Measurements from ENCODE around the gene PRPF19.

The PRPF19 gene

GRCh38 chr11:60906132-60906972 lies at the start of gene PRPF19:
PRPF19 (minus strand) TSS chr11:60906585; CDS start chr11:60906382, 203 bp downstream.
- DNase-seq, result peak; percentile 98

GRCh38 chr11:60955571-60955970 lies 49.2 kb upstream of the PRPF19 start:
- no peak for DNase-seq

GRCh38 chr11:60954421-60954820 lies 48.0 kb upstream of the PRPF19 start:
- no peak for DNase-seq

- DNase-seq, result no peak
Measured at GRCh38 chr11:60953781-60954180, 47.4 kb upstream of the PRPF19 start.

GRCh38 chr11:60952742-60953170 lies 46.4 kb upstream of the PRPF19 start:
- no peak for DNase-seq

GRCh38 chr11:60951904-60952741 lies 45.7 kb upstream of the PRPF19 start, which contains the start of gene SLC15A3:
SLC15A3 (minus strand) TSS chr11:60952176; CDS start chr11:60951551, 625 bp downstream.
- DNase-seq, result no peak

GRCh38 chr11:60951606-60951903 lies 45.2 kb upstream of the PRPF19 start:
- DNase-seq, result no peak

GRCh38 chr11:60950933-60951605 lies 44.7 kb upstream of the PRPF19 start:
- DNase-seq, result no peak

- DNase-seq, result no peak
Measured at GRCh38 chr11:60950024-60950423, 43.6 kb upstream of the PRPF19 start.

- DNase-seq, result no peak
Measured at GRCh38 chr11:60948250-60948649, 41.9 kb upstream of the PRPF19 start.

- no peak for DNase-seq
Measured at GRCh38 chr11:60947700-60948099, 41.3 kb upstream of the PRPF19 start.

- no peak for DNase-seq
Measured at GRCh38 chr11:60946601-60947264, 40.3 kb upstream of the PRPF19 start.

- no peak for DNase-seq
Measured at GRCh38 chr11:60945295-60945667, 38.9 kb upstream of the PRPF19 start.

- no peak for DNase-seq
Measured at GRCh38 chr11:60944490-60945294, 38.3 kb upstream of the PRPF19 start.

GRCh38 chr11:60942970-60943565 lies 36.7 kb upstream of the PRPF19 start:
- no peak for DNase-seq

- DNase-seq, result no peak
Measured at GRCh38 chr11:60942219-60942618, 35.8 kb upstream of the PRPF19 start.

- DNase-seq, result no peak
Measured at GRCh38 chr11:60941371-60942119, 35.2 kb upstream of the PRPF19 start.

GRCh38 chr11:60939855-60940254 lies 33.5 kb upstream of the PRPF19 start:
- DNase-seq, result no peak

- DNase-seq, result no peak
Measured at GRCh38 chr11:60939301-60939700, 32.9 kb upstream of the PRPF19 start.

- no peak for DNase-seq
Measured at GRCh38 chr11:60938500-60938899, 32.1 kb upstream of the PRPF19 start.

GRCh38 chr11:60937811-60938210 lies 31.4 kb upstream of the PRPF19 start:
- no peak for DNase-seq

Data from left hindlimb (tissue), 1 donor.